ENCODE data around the gene TMEM95. TPM values are rescaled to one million over a fixed set of nuclear protein-coding genes. Genes with fewer than 3 reads are reported as not detected.

TMEM95 gene
- total and polyA plus RNA-seq, 11 donors = not detected

GRCh38 chr17:7324438-7324779 is 30.5 kb upstream of the TMEM95 start:
- TF ChIP-seq POLR2A (IDR thresholded peaks at IDR 0.05) (no peak), CTCF (IDR thresholded peaks at IDR 0.05) (peak in 2 of 12 donors; percentile 4 to 18)
- ATAC-seq (no peak), DNase-seq (no peak)
- no peaks in the 10 kb centered on the region for H3K9me3 ChIP-seq
- peaks cover 0 to 74% (median 67%) of the 10 kb centered on the region in 9 donors for H3K36me3 ChIP-seq
- no peak overlapping the region for H3K4me3 ChIP-seq
- no peak overlapping the region for H3K27ac ChIP-seq
- no peaks in the 10 kb centered on the region for H3K27me3 ChIP-seq
- H3K4me1 ChIP-seq = peaks cover 0 to 17% (median 9%) of the 10 kb centered on the region in 12 donors
- intact Hi-C loops (cut with DNase I) = no loop called here
- 88 to 90% (median 89%) methylated on average over 3 of the region's 3 CpGs; no CpG with 5 or more reads in 1 of the 4 donors for WGBS, 4 donors

- no peak overlapping the region for H3K4me3 ChIP-seq
- TF ChIP-seq CTCF (IDR thresholded peaks at IDR 0.05) (no peak), POLR2A (IDR thresholded peaks at IDR 0.05) (no peak)
- no peak overlapping the region for H3K27ac ChIP-seq
- no peaks in the 10 kb centered on the region for H3K9me3 ChIP-seq
- no peaks in the 10 kb centered on the region for H3K27me3 ChIP-seq
- intact Hi-C loops (cut with DNase I) = no loop called here
- H3K36me3 ChIP-seq = peaks cover 0 to 68% (median 64%) of the 10 kb centered on the region in 9 donors
- DNase-seq (no peak), ATAC-seq (no peak)
- WGBS, 4 donors = 92 to 96% (median 93%) methylated on average over 18 to 19 of the region's 19 CpGs
- peaks cover 0 to 17% (median 10%) of the 10 kb centered on the region in 12 donors for H3K4me1 ChIP-seq
These were observed 29.9 kb upstream of the TMEM95 start for GRCh38 chr17:7325031-7325528.

GRCh38 chr17:7326186-7326585 is 28.8 kb upstream of the TMEM95 start:
- H3K9me3 ChIP-seq = no peaks in the 10 kb centered on the region
- 82 to 91% (median 85%) methylated on average over 5 to 11 of the region's 11 CpGs for WGBS, 4 donors
- H3K36me3 ChIP-seq = peaks cover 0 to 57% (median 53%) of the 10 kb centered on the region in 9 donors
- ATAC-seq = no peak
- no peaks in the 10 kb centered on the region for H3K27me3 ChIP-seq
- no peak for DNase-seq
- no peak for TF ChIP-seq CTCF (IDR thresholded peaks at IDR 0.05)
- TF ChIP-seq POLR2A (IDR thresholded peaks at IDR 0.05) = no peak
- no peak overlapping the region for H3K4me3 ChIP-seq
- peaks cover 0 to 24% (median 16%) of the 10 kb centered on the region in 12 donors for H3K4me1 ChIP-seq
- no peak overlapping the region for H3K27ac ChIP-seq
- intact Hi-C loops (cut with DNase I) = no loop called here

GRCh38 chr17:7327056-7327455 is 27.9 kb upstream of the TMEM95 start:
- Histone ChIP-seq H3K9me3 (no peaks in the 10 kb centered on the region), H3K4me3 (no peak overlapping the region), H3K4me1 (peaks cover 0 to 24% (median 16%) of the 10 kb centered on the region in 12 donors), H3K36me3 (peaks cover 0 to 49% (median 44%) of the 10 kb centered on the region in 9 donors), H3K27me3 (no peaks in the 10 kb centered on the region), H3K27ac (no peak overlapping the region)
- no peak for DNase-seq
- 86 to 94% (median 91%) methylated on average over 7 of the region's 7 CpGs for WGBS, 4 donors
- intact Hi-C loops (cut with DNase I) = no loop called here
- TF ChIP-seq CTCF (IDR thresholded peaks at IDR 0.05) (no peak), POLR2A (IDR thresholded peaks at IDR 0.05) (no peak)
- ATAC-seq = no peak

All from heart left ventricle (tissue), 16 donors.